ENCODE data around the gene IL1RAPL2. TPM values are rescaled to one million over a fixed set of nuclear protein-coding genes. Genes with fewer than 3 reads are reported as not detected.

The IL1RAPL2 gene
- total and polyA plus RNA-seq, 2 of the 8 experiments (the other 6 are each of a cell fraction or from before 2014, with no cell fraction given) = 0.20 to 1.3 TPM

DNA sequence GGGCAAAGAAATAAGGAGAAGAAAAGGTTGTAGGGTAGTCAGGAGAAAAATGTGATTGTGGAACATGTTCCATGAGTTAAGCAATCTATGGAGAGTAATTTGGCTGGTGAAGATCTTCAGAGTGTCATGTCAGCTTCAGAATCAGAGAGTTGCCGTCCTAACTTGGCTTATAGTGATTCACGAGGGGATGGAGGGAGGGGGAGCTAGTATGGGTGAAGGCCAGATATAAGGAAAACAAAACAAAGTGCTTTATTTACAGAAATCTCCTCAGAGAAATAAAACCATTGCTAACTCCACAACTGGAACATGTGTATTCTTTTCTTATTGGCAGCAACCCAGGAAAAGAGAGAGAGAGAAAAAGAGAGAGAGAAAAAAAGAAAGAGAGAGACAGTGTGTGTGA is 999.9 kb downstream of the IL1RAPL2 start:
- H3K4me2 ChIP-seq (ENCODE audit: insufficient read depth in 1 of 2, low read depth in 2 of 2, low read length in 2 of 2) = no peak overlapping the region
- no peak overlapping the region for H3K4ac ChIP-seq (replicated peaks; ENCODE audit: insufficient read length, low read depth, low read length)
- H2BK120ac ChIP-seq (replicated peaks; ENCODE audit: low read depth, low read length) = no peak overlapping the region
- no peak overlapping the region for H3K4me3 ChIP-seq (ENCODE audit: extremely low read depth in 1 of 4, insufficient read depth in 2 of 4, low read depth in 3 of 4, low read length in 4 of 4)
- FAIRE-seq = no peak
- H3K4me1 ChIP-seq (replicated peaks in 1 of 4; ENCODE audit: control insufficient read depth in 3 of 4, insufficient read depth in 4 of 4, low read length in 3 of 4) = no peaks in the 10 kb centered on the region
- H3K23me2 ChIP-seq (ENCODE audit: low read depth, low read length) = no peaks in the 10 kb centered on the region
- no peak overlapping the region for H2BK12ac ChIP-seq (ENCODE audit: low read depth, low read length)
- H4K5ac ChIP-seq (ENCODE audit: insufficient read length, low read depth, low read length) = no peak overlapping the region
- H2AFZ ChIP-seq (ENCODE audit: low read length) = no peak overlapping the region
- H4K20me1 ChIP-seq (replicated peaks in 1 of 2; ENCODE audit: control insufficient read depth in 1 of 2, insufficient read depth in 2 of 2, low read length in 2 of 2) = no peaks in the 10 kb centered on the region
- H2AK5ac ChIP-seq (ENCODE audit: low read depth, low read length) = no peak overlapping the region
- ChIA-PET CTCF (ENCODE audit: partially characterized antibody) (no interaction called here), POLR2A (ENCODE audit: partially characterized antibody) (no interaction called here)
- no peaks in the 10 kb centered on the region for H3K27me3 ChIP-seq (replicated peaks in 1 of 4; ENCODE audit: control insufficient read depth in 3 of 4, extremely low read depth in 1 of 4, insufficient read depth in 3 of 4, low read length in 3 of 4)
- H4K91ac ChIP-seq (replicated peaks; ENCODE audit: insufficient read length, low read length) = no peak overlapping the region
- H3K27ac ChIP-seq (ENCODE audit: low read depth, low read length) = no peak overlapping the region
- no peak overlapping the region for H3K9ac ChIP-seq (replicated peaks in 1 of 4; ENCODE audit: extremely low read depth in 1 of 4, low read depth in 3 of 4, low read length in 3 of 4)
- DNase-seq (ENCODE audit: low read depth in 1 of 2, low spot score in 2 of 2) = no peak
- WGBS, 2 experiments (ENCODE audit: extremely low coverage in 1 of 2, insufficient coverage in 1 of 2, insufficient read length in 1 of 2, insufficient replicate concordance in 2 of 2, low coverage in 1 of 2, low lambda C conversion rate in 2 of 2, missing lambda C conversion rate in 1 of 2) = 94% methylated on average over 2 of the region's 2 CpGs; no CpG with 5 or more reads in 1 of the 2 experiments
- no peak overlapping the region for H3K23ac ChIP-seq (ENCODE audit: insufficient read length)
- no peaks in the 10 kb centered on the region for H3K79me1 ChIP-seq (ENCODE audit: low read depth, low read length)
- H2BK15ac ChIP-seq (ENCODE audit: low read length) = no peak overlapping the region
- no peak for TF ChIP-seq POLR2AphosphoS5 (IDR thresholded peaks at IDR 0.05; ENCODE audit: low read depth, low read length)
- TF ChIP-seq POU5F1 (IDR thresholded peaks at IDR 0.05; ENCODE audit: low read depth, low read length) = no peak
- TF ChIP-seq SIRT6 (IDR thresholded peaks at IDR 0.05; ENCODE audit: low read length) = no peak
- TF ChIP-seq SIN3A (conservative IDR thresholded peaks at IDR 0.05 in 1 of 2, IDR thresholded peaks at IDR 0.05 in 1 of 2; ENCODE audit: low read depth in 1 of 2, low read length in 2 of 2) = no peak
- no peak for TF ChIP-seq SIX5 (IDR thresholded peaks at IDR 0.05; ENCODE audit: low read depth, low read length)
- TF ChIP-seq CREB1 (IDR thresholded peaks at IDR 0.05) = no peak
- no peak for TF ChIP-seq KDM5A (IDR thresholded peaks at IDR 0.05; ENCODE audit: low read length)
- TF ChIP-seq CBX5 (IDR thresholded peaks at IDR 0.05; ENCODE audit: low read depth, low read length) = no peak
- no peaks in the 10 kb centered on the region for H3K9me3 ChIP-seq (ENCODE audit: insufficient read depth in 2 of 2, low read depth in 1 of 2, low read length in 1 of 2)
- no peak overlapping the region for H2BK5ac ChIP-seq (ENCODE audit: low read depth, low read length)
- H3K14ac ChIP-seq (ENCODE audit: insufficient read length) = no peak overlapping the region
- H3K56ac ChIP-seq (replicated peaks; ENCODE audit: insufficient read length, low read depth, low read length) = no peak overlapping the region
- H3K79me2 ChIP-seq (ENCODE audit: control insufficient read depth in 1 of 2, insufficient read depth in 2 of 2, low read length in 2 of 2) = no peaks in the 10 kb centered on the region
- H2BK20ac ChIP-seq (ENCODE audit: low read length) = no peak overlapping the region
- H4K8ac ChIP-seq (ENCODE audit: extremely low read depth, insufficient read depth, low read length) = no peak overlapping the region
- no peak overlapping the region for H3K18ac ChIP-seq (ENCODE audit: extremely low read depth, low read length)
- no peaks in the 10 kb centered on the region for H3K36me3 ChIP-seq (ENCODE audit: control insufficient read depth in 2 of 4, insufficient read depth in 4 of 4, low read length in 3 of 4)

Data from H1 (cell line).